SK-N-SH (cell line): ENCODE data around the gene THTPA. TPM values are rescaled to one million over a fixed set of nuclear protein-coding genes. Genes with fewer than 3 reads are reported as not detected.

Experiments used
- CTCF ChIA-PET: fragments of 300-600, 350-600 bp; formaldehyde crosslinking; extraction: SDS; loops from one replicate; lab custom pipeline; 2021; lab: Yijun Ruan, JAX
- POLR2A ChIA-PET: fragments of 350-600 bp; sonication (Branson Sonifier 250); formaldehyde crosslinking; extraction: SDS; loops from one replicate; lab custom pipeline; 2020; ENCODE audit warnings: antibody characterized with exemption, inconsistent platforms; lab: Yijun Ruan, JAX
- DNase-seq: peaks from one replicate; pipeline ENCODE4 v3.0.0; 2012
- H2AFZ ChIP-seq: fragments of 200-600 bp; sonication (generic); 2 replicates; pipeline ENCODE4 v1.8.1; 2016; ENCODE audit warnings: antibody characterized with exemption, mild to moderate bottlenecking, low read depth
- H3F3A ChIP-seq: fragments of 200-600 bp; sonication (generic); replicated peaks from 2 replicates; pipeline ENCODE3; 2016; ENCODE audit warnings: antibody characterized with exemption, mild to moderate bottlenecking; ENCODE audit not compliant: insufficient read depth
- H3K27ac ChIP-seq, 2 experiments: fragments of 200-500 bp in 1 of 2; fragments of 200-600 bp in 1 of 2; sonication (Bioruptor generic) in 1 of 2; sonication (generic), shearing (Covaris generic) in 1 of 2; 2 replicates each; pipeline versions ENCODE4 v1.5.1 to v1.6.1; 2014 to 2016; ENCODE audit warnings: low read depth in 2 of 2, inconsistent platforms in 1 of 2, low read length in 1 of 2, mild to moderate bottlenecking in 1 of 2, mixed read lengths in 1 of 2
- H3K27me3 ChIP-seq: fragments of 200-600 bp; sonication (generic), shearing (Covaris generic); 2 replicates; pipeline ENCODE4 v1.6.1; 2016; ENCODE audit warnings: mixed run types; ENCODE audit not compliant: insufficient read depth
- H3K36me3 ChIP-seq, 2 experiments: fragments of 200-500 bp in 1 of 2; fragments of 200-600 bp in 1 of 2; sonication (Bioruptor generic) in 1 of 2; sonication (generic) in 1 of 2; replicated peaks in 1 of 2; 2 replicates each; pipeline versions ENCODE3 to v1.5.1; 2014 to 2016; ENCODE audit warnings: low read length in 1 of 2, mild to moderate bottlenecking in 1 of 2; ENCODE audit not compliant: insufficient read depth in 2 of 2, control insufficient read depth in 1 of 2
- H3K4me1 ChIP-seq, 2 experiments: fragments of 200-500 bp in 1 of 2; fragments of 200-600 bp in 1 of 2; sonication (Bioruptor generic) in 1 of 2; sonication (generic), shearing (Covaris generic) in 1 of 2; 2 replicates each; pipeline versions ENCODE4 v1.5.1 to v1.6.1; 2014 to 2016; ENCODE audit warnings: low read depth in 1 of 2, low read length in 1 of 2, mixed run types in 1 of 2; ENCODE audit not compliant: insufficient read depth in 2 of 2, control insufficient read depth in 1 of 2
- H3K4me2 ChIP-seq: fragments of 200-600 bp; sonication (generic), shearing (Covaris generic); 2 replicates; pipeline ENCODE4 v1.6.1; 2017; ENCODE audit warnings: mixed run types
- H3K4me3 ChIP-seq, 2 experiments: fragments of 200-500 bp in 1 of 2; fragments of 200-600 bp in 1 of 2; sonication (Bioruptor generic) in 1 of 2; sonication (generic), shearing (Covaris generic) in 1 of 2; 2 replicates each; pipeline versions ENCODE4 v1.5.1 to v1.8.1; 2014 to 2016; ENCODE audit warnings: low read depth in 2 of 2, inconsistent platforms in 1 of 2, low read length in 1 of 2, mild to moderate bottlenecking in 1 of 2, mixed read lengths in 1 of 2, moderate library complexity in 1 of 2
- H3K79me2 ChIP-seq: fragments of 200-600 bp; sonication (generic); 2 replicates; pipeline ENCODE4 v1.8.1; 2017; ENCODE audit warnings: mild to moderate bottlenecking; ENCODE audit not compliant: insufficient read depth
- H3K9ac ChIP-seq: fragments of 200-600 bp; sonication (generic); 2 replicates; pipeline ENCODE4 v1.6.1; 2017; ENCODE audit warnings: mixed run types
- H3K9me2 ChIP-seq: fragments of 200-600 bp; sonication (generic); 2 replicates; pipeline ENCODE4 v1.6.1; 2017; ENCODE audit warnings: mixed run types
- H3K9me3 ChIP-seq: fragments of 200-600 bp; sonication (generic); 2 replicates; pipeline ENCODE4 v1.6.1; 2017; ENCODE audit warnings: mixed run types, mild to moderate bottlenecking, moderate library complexity
- H4K20me1 ChIP-seq: fragments of 200-600 bp; sonication (generic); 2 replicates; pipeline ENCODE4 v1.6.1; 2017; ENCODE audit warnings: mild to moderate bottlenecking, mixed run types; ENCODE audit not compliant: insufficient read depth
- CHD2 ChIP-seq: fragments of 150-350 bp; IDR thresholded peaks from 2 replicates; pipeline ENCODE4 v1.6.1; 2018; ENCODE audit warnings: low read length; ENCODE audit not compliant: partially characterized antibody
- EP300 ChIP-seq, 2 experiments: IDR thresholded peaks; 2 replicates each; pipeline versions ENCODE4 v1.4.0 to v1.6.1; 2012; ENCODE audit warnings: borderline replicate concordance in 1 of 2, low read depth in 1 of 2, low read length in 1 of 2
- EZH2phosphoT487 ChIP-seq: fragments of 200-600 bp; sonication (generic); IDR thresholded peaks from 2 replicates; pipeline ENCODE4 v1.6.1; 2017; ENCODE audit warnings: low read depth, mixed run types, mild to moderate bottlenecking, antibody characterized with exemption, moderate library complexity, borderline replicate concordance
- NRF1 ChIP-seq: IDR thresholded peaks from 2 replicates; pipeline ENCODE4 v1.6.1; 2012; ENCODE audit warnings: low read depth, mild to moderate bottlenecking, low read length
- POLR2AphosphoS5 ChIP-seq: IDR thresholded peaks from 2 replicates; pipeline ENCODE4 v1.6.1; 2012; ENCODE audit warnings: low read depth, low read length
- SMC3 ChIP-seq: IDR thresholded peaks from 2 replicates; pipeline ENCODE4 v1.6.1; 2012; ENCODE audit warnings: low read depth, low read length, improper control_type of control experiment
- YY1 ChIP-seq: IDR thresholded peaks from 2 replicates; pipeline ENCODE4 v1.4.0; 2012; ENCODE audit warnings: low read depth, mild to moderate bottlenecking
- WGBS: methylation state at CpG from one replicate; pipeline ENCODE4 v1.1.6; 2017; ENCODE audit warnings: low lambda C conversion rate; 5-methylcytosine and 5-hydroxymethylcytosine counted together
- polyA plus RNA-seq, 3 experiments: library from polyadenylated mRNA; depleted of rRNA; stranded (reverse); fragments of >200 nt; gene quantifications; 2 replicates each; pipeline ENCODE4 v1.2.3, GENCODE V29; 2012
- TF ChIP-seq, protein P1 (sequence below): fragments of 150-350 bp; IDR thresholded peaks from 2 replicates; pipeline ENCODE4 v1.6.1; 2016; ENCODE audit warnings: mild to moderate bottlenecking, low read depth, low read length
- TF ChIP-seq, protein P2 (sequence below): IDR thresholded peaks from 2 replicates; pipeline ENCODE4; 2012
- TF ChIP-seq, protein P3 (sequence below): fragments of 150-350 bp; IDR thresholded peaks from 2 replicates; pipeline ENCODE4 v1.6.1; 2017; ENCODE audit warnings: antibody characterized with exemption, low read length, low read depth, borderline replicate concordance
- TF ChIP-seq, protein P4 (sequence below): IDR thresholded peaks from 2 replicates; pipeline ENCODE4 v1.4.0; 2012; ENCODE audit warnings: low read depth

THTPA gene
- polyA plus RNA-seq, 1 of the 3 experiments (the other 2 are of a cell fraction), result 16.3 TPM

DNA sequence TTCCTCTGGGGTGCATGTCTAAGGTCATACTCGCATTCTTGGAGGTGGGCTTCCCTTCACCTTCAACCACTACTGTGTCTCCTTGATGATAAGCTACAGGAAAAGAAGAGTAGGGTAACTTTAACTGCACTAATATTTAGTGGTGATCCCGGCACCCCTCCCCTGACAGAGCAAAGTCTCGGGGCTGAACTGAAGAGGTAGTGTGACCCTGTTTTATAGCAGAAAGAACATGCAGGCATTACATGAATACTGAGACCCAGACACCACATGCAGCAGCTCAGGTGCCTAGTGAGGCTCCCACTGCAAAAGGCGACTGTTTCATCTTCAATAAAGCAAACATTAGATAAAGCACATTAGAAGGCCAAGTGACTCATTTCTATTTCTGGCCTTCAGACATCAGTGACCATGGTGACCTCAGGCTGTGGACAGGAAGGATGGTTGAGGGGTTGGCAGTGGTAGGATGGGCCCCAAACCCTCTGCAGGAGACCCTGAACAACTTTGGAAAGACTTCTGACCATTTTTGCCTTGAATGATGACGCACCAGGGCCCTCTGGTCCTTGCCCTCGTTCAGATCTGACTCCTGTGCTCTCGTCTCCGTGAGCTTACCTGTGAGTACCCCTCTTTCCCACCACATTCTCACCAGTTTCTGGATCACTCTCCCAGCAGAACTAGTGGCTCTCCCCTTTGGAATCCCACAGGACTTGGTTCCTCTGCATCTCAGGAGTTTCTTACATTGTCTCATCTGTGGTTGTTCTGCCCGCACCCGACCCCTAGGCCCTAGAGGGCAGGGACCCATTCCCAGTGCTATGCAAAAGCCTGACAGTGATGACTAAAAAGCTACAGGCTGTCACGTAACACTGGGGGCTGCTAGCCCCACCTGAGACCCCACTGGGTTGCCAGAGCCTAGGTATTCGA is 46.4 kb downstream of the THTPA start (continued):
- TF ChIP-seq, protein P1, sequence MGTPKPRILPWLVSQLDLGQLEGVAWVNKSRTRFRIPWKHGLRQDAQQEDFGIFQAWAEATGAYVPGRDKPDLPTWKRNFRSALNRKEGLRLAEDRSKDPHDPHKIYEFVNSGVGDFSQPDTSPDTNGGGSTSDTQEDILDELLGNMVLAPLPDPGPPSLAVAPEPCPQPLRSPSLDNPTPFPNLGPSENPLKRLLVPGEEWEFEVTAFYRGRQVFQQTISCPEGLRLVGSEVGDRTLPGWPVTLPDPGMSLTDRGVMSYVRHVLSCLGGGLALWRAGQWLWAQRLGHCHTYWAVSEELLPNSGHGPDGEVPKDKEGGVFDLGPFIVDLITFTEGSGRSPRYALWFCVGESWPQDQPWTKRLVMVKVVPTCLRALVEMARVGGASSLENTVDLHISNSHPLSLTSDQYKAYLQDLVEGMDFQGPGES, result no peak
- TF ChIP-seq CHD2, result no peak

DNA sequence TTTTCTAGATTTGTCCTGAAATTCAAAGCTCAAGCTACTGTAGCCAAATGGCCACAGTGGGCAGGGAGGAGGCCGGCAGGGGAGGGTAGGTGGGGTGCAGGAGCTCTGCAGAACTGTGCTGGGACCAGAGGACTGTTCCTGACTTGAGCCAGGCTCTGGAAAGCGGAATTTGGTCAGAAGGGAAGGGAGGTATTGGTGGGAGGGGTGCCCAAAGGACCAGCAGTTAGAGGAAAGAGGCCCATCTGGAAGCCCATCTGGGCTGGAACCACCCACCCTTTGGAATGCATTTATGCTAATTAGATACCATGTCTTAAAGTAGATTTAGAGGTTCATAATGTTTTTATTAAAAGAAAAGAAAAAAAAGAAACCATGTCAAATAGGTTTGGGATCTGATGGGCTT is 47.0 kb downstream of the THTPA start:
- Histone ChIP-seq H3K9ac (no peak overlapping the region), H3K4me1 (no peaks in the 10 kb centered on the region), H3K27ac (no peak overlapping the region), H3F3A (no peaks in the 10 kb centered on the region), H4K20me1 (no peaks in the 10 kb centered on the region; the same call in 1 of the 2 replicates), H3K9me2 (no peaks in the 10 kb centered on the region), H3K79me2 (no peaks in the 10 kb centered on the region), H3K36me3 (no peaks in the 10 kb centered on the region), H3K4me2 (no peak overlapping the region), H3K4me3 (no peak overlapping the region), H3K9me3 (no peaks in the 10 kb centered on the region), H2AFZ (no peak overlapping the region)
- 16% methylated on average over 2 of the region's 2 CpGs for WGBS
- no peak for DNase-seq
- no peak for TF ChIP-seq POLR2AphosphoS5
- TF ChIP-seq, protein P1, result no peak
- no peak for TF ChIP-seq YY1
- no peak for TF ChIP-seq EZH2phosphoT487
- TF ChIP-seq NRF1, result no peak
- no peak for TF ChIP-seq SMC3
- TF ChIP-seq, protein P2, sequence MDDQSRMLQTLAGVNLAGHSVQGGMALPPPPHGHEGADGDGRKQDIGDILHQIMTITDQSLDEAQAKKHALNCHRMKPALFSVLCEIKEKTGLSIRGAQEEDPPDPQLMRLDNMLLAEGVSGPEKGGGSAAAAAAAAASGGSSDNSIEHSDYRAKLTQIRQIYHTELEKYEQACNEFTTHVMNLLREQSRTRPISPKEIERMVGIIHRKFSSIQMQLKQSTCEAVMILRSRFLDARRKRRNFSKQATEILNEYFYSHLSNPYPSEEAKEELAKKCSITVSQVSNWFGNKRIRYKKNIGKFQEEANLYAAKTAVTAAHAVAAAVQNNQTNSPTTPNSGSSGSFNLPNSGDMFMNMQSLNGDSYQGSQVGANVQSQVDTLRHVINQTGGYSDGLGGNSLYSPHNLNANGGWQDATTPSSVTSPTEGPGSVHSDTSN, result no peak
- TF ChIP-seq, protein P3, sequence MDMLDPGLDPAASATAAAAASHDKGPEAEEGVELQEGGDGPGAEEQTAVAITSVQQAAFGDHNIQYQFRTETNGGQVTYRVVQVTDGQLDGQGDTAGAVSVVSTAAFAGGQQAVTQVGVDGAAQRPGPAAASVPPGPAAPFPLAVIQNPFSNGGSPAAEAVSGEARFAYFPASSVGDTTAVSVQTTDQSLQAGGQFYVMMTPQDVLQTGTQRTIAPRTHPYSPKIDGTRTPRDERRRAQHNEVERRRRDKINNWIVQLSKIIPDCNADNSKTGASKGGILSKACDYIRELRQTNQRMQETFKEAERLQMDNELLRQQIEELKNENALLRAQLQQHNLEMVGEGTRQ, result no peak
- TF ChIP-seq, protein P4, sequence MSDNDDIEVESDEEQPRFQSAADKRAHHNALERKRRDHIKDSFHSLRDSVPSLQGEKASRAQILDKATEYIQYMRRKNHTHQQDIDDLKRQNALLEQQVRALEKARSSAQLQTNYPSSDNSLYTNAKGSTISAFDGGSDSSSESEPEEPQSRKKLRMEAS, result no peak
- no peak for TF ChIP-seq EP300 (IDR thresholded peaks at IDR 0.05; ENCODE audit: borderline replicate concordance in 1 of 2, low read depth in 1 of 2, low read length in 1 of 2)
- TF ChIP-seq, all 33 proteins: peak for 0
- POLR2A ChIA-PET, result no interaction called here
- CTCF ChIA-PET, result interaction anchor here (0.9 to 2.5 kb wide), 3 partner anchors 14 to 308 kb away, joined by 3 to 9 read pairs (median 3); no protein-coding TSS in a partner anchor
- H3K27me3 ChIP-seq, result no peaks in the 10 kb centered on the region; the same call in 1 of the 2 replicates
